GM12872 (cell line): ENCODE results near the gene DPH6.

ENCODE experiments used
- TF ChIP-seq, protein P1 (sequence below): IDR thresholded peaks from 3 replicates; pipeline ENCODE4 v1.5.1; 2011; ENCODE audit warnings: low read depth, mild to moderate bottlenecking, low read length, moderate library complexity; ENCODE audit not compliant: insufficient read depth

DPH6 gene, protein sequence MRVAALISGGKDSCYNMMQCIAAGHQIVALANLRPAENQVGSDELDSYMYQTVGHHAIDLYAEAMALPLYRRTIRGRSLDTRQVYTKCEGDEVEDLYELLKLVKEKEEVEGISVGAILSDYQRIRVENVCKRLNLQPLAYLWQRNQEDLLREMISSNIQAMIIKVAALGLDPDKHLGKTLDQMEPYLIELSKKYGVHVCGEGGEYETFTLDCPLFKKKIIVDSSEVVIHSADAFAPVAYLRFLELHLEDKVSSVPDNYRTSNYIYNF

GRCh38 chr15:35545824-35546510, at the start of gene DPH6:
Gene DPH6, minus strand, starts transcription at chr15:35546165. Its CDS starts 24 bp downstream, at chr15:35546141.
- TF ChIP-seq, protein P1, sequence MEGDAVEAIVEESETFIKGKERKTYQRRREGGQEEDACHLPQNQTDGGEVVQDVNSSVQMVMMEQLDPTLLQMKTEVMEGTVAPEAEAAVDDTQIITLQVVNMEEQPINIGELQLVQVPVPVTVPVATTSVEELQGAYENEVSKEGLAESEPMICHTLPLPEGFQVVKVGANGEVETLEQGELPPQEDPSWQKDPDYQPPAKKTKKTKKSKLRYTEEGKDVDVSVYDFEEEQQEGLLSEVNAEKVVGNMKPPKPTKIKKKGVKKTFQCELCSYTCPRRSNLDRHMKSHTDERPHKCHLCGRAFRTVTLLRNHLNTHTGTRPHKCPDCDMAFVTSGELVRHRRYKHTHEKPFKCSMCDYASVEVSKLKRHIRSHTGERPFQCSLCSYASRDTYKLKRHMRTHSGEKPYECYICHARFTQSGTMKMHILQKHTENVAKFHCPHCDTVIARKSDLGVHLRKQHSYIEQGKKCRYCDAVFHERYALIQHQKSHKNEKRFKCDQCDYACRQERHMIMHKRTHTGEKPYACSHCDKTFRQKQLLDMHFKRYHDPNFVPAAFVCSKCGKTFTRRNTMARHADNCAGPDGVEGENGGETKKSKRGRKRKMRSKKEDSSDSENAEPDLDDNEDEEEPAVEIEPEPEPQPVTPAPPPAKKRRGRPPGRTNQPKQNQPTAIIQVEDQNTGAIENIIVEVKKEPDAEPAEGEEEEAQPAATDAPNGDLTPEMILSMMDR, result no peak

DNA sequence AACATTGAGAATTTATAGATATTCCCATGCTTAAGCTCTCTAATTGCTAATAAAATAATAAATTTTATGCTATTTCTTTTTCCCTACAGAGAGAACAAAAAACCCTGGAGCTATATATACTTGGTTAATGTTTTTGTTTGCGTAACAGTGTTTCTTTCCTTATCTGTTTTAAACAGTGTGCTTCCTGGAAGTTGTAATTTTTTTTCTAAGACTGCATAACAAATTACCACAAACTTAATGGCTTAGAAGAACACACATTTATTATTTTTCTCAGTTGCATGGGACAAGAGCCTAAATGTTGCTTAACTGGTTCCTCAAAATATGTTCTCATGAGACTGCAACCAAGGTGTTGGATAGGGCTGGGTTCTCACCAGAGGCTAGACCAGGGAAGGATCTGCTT, 49.7 kb upstream of the DPH6 start:
- TF ChIP-seq, protein P1, result no peak

DNA sequence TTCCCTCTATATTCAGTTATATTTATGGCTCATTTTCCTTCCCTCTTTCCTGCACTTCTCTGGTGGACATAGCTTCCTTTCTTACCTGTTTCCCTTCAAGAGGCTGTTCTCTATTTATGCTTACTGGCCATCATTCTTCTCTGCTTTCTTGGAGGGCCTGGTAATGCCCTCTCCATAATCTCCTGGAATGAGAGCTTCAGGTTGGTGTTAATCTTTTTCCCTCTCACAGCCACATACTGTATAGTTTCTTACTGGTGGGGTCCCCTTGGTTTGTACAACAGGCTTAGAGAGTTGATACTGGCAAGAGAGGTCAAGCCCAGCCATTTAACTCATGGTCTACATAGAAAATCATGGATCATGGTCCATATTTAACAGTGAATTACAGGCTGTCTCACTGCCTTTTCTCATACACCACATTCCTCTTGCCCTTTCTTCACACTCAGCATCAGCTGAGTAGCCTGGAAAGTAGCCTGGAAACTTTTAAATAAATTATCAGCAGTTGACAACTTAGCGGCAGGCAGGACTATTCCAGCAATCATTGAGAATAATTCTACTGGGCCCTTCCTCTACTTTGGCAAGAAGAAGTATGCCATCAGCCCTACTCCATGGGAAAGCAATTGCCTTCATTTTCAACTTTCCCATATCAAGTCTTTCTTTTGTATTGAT, 38.0 kb upstream of the DPH6 start:
- TF ChIP-seq, protein P1, result no peak

GRCh38 chr15:35580606-35581005, 34.6 kb upstream of the DPH6 start:
- TF ChIP-seq, protein P1, result no peak

DNA sequence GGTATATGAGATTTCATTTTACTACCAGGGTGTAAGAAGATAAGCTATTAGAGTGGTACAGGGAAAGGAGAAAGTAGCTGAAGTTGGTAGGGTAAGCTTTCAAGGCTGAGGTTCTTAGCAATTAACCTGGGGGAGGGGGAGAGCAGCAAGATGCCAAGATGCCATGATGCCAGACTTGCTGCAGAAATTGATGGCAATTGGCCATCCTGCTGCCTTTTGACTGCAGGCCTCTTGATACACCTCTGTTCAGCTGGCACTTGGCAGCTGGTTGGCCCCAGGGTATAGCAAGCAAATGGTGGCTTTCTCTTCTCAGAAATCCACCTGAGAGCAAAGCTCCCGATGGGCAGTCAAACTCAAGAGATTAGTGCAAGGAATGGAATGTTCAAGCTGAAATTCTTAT, 21.4 kb upstream of the DPH6 start:
- TF ChIP-seq, protein P1, result no peak

GRCh38 chr15:35566991-35567390, 21.0 kb upstream of the DPH6 start:
- TF ChIP-seq, protein P1, result no peak

DNA sequence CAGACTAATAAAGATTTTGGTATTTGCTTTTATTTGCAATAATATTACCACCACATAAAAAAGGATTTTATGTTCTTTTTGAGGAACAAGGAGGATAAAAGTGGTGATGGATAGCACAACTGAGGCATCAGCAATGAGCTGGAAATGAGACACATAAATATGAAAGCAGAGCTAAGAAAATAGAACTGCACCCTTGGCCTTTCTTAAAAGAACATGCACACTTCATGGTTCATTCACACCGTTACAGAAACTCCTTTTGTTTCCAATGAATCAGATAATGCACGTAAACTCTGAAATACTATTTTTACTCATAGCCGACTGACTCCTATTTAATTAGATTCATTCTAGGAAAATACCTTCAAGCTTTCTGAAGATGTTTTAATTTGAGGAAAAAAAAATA, 19.9 kb upstream of the DPH6 start:
- TF ChIP-seq, protein P1, result no peak
